ENCODE measurements around the gene LRRFIP2. TPM values are rescaled to one million over a fixed set of nuclear protein-coding genes. Genes with fewer than 3 reads are reported as not detected.
"Not testable (repeated sequence)": the region's sequence is repeated elsewhere in the genome, so short reads cannot be mapped to it uniquely, and the experiment has no call there.

Gene LRRFIP2
- polyA plus RNA-seq, 12 donors, result 33.1 to 76.3 (median 45.3) TPM; not detected in 1

- DNase-seq, result no peak
Measured at GRCh38 chr3:37190667-37191066, 16.3 kb upstream of the LRRFIP2 start.

GRCh38 chr3:37189109-37189508 is 14.7 kb upstream of the LRRFIP2 start:
- no peak for DNase-seq

GRCh38 chr3:37183976-37184375 is 9.6 kb upstream of the LRRFIP2 start:
- no peak for DNase-seq

- DNase-seq, result no peak
Measured at GRCh38 chr3:37183375-37183831, 9.0 kb upstream of the LRRFIP2 start.

GRCh38 chr3:37182816-37183215 is 8.4 kb upstream of the LRRFIP2 start:
- DNase-seq, result no peak

GRCh38 chr3:37181756-37182155 is 7.4 kb upstream of the LRRFIP2 start:
- no peak for DNase-seq

GRCh38 chr3:37179144-37179967 is 5.0 kb upstream of the LRRFIP2 start:
- no peak for DNase-seq

- no peak for DNase-seq
Measured at GRCh38 chr3:37173806-37174205, 576 bp downstream of the LRRFIP2 start.

GRCh38 chr3:37171144-37171543 is 3.2 kb downstream of the LRRFIP2 start:
- DNase-seq, result no peak

GRCh38 chr3:37170513-37170912 is 3.9 kb downstream of the LRRFIP2 start:
- DNase-seq, result no peak

- no peak for DNase-seq
Measured at GRCh38 chr3:37170060-37170459, 4.3 kb downstream of the LRRFIP2 start.

GRCh38 chr3:37168896-37169295 is 5.5 kb downstream of the LRRFIP2 start:
- no peak for DNase-seq

- no peak for DNase-seq
Measured at GRCh38 chr3:37163262-37164015, 10.9 kb downstream of the LRRFIP2 start.

GRCh38 chr3:37162501-37163245 is 11.7 kb downstream of the LRRFIP2 start:
- no peak for DNase-seq

GRCh38 chr3:37161351-37161750 is 13.0 kb downstream of the LRRFIP2 start:
- DNase-seq, result no peak

GRCh38 chr3:37155782-37156181 is 18.6 kb downstream of the LRRFIP2 start:
- no peak for DNase-seq

- DNase-seq, result no peak
Measured at GRCh38 chr3:37154668-37155314, 19.6 kb downstream of the LRRFIP2 start.

GRCh38 chr3:37150621-37151020 is 23.8 kb downstream of the LRRFIP2 start:
- no peak for DNase-seq

- no peak for DNase-seq
Measured at GRCh38 chr3:37149257-37149656, 25.1 kb downstream of the LRRFIP2 start.

- DNase-seq, result no peak
Measured at GRCh38 chr3:37148208-37148607, 26.2 kb downstream of the LRRFIP2 start.

GRCh38 chr3:37147666-37148065 is 26.7 kb downstream of the LRRFIP2 start:
- no peak for DNase-seq

- not testable (repeated sequence) for DNase-seq
Measured at GRCh38 chr3:37146927-37147326, 27.5 kb downstream of the LRRFIP2 start.
